GM13976 (cell line): ENCODE data around the gene GRIFIN.

Source experiments
- DNase-seq: peaks from one replicate; pipeline ENCODE4 v3.0.0; 2012; ENCODE audit warnings: low spot score
- in situ Hi-C: fragments of 300-500 bp; cut with MboI; formaldehyde crosslinking; loops from one replicate; pipeline ENCODE4 v1.12.0; 2022; ENCODE audit warnings: low sequenced_read_pairs, mixed read lengths, inconsistent platforms; ENCODE audit not compliant: unreplicated experiment
- TF ChIP-seq, protein P1 (sequence below): IDR thresholded peaks from 2 replicates; pipeline ENCODE4 v1.5.1; 2012; ENCODE audit warnings: borderline replicate concordance, mild to moderate bottlenecking; ENCODE audit not compliant: insufficient read depth; ENCODE audit errors: extremely low read depth, missing control alignments, control extremely low read depth

Gene GRIFIN

DNA sequence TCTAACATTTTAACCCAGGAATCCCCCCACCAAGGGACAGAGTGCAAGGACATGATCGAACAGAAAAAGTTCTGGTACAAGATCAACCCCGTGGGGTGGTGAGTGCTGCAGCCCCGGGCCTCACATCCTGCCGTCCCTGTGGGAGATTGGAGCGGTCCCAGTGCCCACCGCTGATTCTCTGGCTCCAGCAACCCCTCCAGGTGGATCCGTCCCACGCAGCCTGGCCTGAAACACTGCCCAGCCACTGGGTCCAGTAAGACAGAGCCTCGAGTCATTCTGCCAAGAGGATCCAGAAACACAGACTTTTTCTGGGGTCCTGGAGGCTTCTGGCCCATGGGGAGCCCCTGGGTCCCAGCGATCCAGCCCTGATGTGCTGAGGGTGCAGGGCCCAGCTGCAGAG lies 29.5 kb downstream of the GRIFIN start:
- in situ Hi-C loops, result no loop called here
- TF ChIP-seq, protein P1, sequence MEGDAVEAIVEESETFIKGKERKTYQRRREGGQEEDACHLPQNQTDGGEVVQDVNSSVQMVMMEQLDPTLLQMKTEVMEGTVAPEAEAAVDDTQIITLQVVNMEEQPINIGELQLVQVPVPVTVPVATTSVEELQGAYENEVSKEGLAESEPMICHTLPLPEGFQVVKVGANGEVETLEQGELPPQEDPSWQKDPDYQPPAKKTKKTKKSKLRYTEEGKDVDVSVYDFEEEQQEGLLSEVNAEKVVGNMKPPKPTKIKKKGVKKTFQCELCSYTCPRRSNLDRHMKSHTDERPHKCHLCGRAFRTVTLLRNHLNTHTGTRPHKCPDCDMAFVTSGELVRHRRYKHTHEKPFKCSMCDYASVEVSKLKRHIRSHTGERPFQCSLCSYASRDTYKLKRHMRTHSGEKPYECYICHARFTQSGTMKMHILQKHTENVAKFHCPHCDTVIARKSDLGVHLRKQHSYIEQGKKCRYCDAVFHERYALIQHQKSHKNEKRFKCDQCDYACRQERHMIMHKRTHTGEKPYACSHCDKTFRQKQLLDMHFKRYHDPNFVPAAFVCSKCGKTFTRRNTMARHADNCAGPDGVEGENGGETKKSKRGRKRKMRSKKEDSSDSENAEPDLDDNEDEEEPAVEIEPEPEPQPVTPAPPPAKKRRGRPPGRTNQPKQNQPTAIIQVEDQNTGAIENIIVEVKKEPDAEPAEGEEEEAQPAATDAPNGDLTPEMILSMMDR, result no peak
- no peak for DNase-seq

DNA sequence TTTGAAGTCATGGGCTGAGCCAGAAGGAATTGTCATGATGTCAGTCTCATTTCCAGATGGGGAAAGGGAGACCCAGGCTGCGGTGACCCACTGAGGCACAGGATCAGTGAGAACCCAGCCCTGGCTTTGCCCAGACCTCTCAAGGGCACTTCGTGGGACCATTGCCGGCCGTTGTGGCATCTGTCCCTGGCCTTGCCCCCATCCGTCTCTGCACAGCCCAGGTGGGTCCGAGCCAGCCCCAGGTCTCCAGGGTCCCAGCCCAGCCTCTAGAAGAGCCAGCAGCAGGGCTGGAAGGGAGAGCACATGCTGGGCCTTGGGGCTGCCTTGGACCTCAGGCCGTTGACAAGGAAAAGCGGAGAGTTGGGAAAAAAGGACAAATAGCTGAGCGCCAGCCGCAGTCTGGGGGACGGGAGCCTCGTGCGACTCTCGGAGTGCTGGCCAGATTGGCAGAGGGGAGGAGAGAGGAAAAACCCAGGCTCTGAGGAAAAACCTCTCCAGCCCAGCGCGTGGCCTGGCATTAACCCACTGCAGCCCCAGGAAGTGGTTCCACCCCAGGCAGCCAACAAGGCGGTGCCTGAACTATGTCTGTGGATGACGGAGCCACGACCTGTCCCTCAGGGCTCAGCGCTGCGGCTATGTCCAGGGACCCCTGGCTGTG lies 30.2 kb downstream of the GRIFIN start:
- no peak for DNase-seq
- TF ChIP-seq, protein P1, result no peak
- in situ Hi-C loops, result no loop called here

DNA sequence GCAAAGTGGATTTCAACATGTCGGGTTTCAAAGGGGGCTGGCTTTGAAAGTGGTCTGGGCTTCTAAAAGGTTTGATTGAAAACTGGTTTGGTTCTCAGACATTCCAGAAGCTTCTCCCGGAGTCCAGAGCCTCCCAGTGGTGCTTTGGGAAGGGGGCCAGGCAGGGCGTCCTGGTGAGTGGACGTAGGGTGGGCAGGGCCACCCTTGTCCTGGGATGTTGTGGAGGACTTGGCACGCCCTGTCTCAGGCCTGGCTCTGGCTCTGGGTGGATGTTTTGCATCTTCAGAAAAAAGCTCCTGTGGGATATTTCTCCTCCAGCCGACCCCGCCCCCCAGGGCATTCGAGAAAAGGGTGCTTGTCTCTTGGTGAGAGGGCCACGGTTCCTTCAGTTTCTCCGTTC lies 31.2 kb downstream of the GRIFIN start:
- DNase-seq, result no peak
- in situ Hi-C loops, result no loop called here
- TF ChIP-seq, protein P1, result no peak

DNA sequence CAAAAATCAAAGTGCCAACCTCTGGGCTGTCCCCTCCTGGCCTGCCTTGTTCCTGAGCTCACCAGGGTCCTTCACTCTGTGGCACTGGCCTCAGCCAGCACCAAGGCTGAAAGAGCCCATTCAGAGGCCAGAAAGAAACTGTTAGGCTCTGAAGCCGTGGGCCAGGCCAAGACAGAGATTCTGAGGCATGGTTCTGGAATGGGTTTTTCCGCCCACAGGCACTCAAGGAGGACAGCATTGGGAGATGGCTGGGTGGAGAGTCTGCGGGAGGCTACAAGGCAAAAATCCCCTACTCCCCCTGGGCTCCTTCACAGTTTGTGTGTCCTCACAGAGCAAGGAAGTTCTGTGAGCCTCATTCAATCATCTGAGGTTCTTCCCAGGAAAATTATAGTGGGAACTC lies 31.7 kb downstream of the GRIFIN start:
- in situ Hi-C loops, result no loop called here
- no peak for DNase-seq
- TF ChIP-seq, protein P1, result no peak

DNA sequence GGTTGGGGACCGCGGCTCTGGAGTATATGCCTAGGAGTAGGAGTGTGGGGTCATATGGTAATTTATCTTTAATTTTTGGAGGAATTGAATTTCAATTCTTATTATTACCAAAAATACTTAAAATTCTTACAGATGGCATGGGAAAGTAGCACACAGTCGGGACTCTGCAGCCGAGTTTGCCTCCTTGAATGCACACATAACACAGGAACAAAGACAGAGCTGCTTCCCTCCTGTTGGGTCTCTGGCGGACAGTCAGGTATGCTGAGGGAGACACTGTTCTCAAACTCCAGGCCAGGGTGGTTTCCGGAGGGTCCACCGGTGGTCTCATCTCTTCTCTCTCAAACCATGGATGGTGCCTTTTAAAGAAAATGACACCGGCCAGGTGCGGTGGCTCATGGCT lies 32.7 kb downstream of the GRIFIN start:
- in situ Hi-C loops, result no loop called here
- no peak for DNase-seq
- TF ChIP-seq, protein P1, result no peak

DNA sequence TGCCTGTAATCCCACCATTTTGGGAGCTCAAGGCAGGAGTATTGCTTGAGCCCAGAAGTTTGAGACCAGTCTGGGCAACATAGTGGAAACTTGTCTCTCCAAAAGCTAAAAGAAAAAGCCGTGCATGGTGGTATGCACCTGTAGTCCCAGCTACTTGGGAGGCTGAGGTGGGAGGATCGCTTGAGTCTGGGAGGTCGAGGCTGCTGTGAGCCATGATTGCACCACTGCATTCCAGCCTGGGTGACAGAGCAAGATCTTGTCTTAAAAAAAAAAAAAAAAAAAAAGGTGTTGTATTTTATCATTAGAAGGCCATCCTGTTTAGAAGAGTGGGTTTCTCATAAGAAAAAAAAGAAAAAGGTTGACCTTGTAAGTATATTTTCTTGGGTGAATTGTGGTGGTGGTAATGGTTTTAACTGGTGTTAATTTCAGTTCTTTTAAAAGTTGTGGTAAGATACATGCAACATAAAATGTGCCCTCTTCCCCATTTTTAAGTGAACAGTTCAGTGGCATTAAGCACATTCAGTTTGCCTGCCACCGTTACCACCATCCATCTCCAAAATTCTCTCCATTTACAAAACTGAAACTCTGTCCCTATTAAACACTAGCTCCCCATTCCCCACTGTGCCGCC lies 34.7 kb downstream of the GRIFIN start:
- in situ Hi-C loops, result no loop called here
- no peak for DNase-seq
- TF ChIP-seq, protein P1, result no peak

DNA sequence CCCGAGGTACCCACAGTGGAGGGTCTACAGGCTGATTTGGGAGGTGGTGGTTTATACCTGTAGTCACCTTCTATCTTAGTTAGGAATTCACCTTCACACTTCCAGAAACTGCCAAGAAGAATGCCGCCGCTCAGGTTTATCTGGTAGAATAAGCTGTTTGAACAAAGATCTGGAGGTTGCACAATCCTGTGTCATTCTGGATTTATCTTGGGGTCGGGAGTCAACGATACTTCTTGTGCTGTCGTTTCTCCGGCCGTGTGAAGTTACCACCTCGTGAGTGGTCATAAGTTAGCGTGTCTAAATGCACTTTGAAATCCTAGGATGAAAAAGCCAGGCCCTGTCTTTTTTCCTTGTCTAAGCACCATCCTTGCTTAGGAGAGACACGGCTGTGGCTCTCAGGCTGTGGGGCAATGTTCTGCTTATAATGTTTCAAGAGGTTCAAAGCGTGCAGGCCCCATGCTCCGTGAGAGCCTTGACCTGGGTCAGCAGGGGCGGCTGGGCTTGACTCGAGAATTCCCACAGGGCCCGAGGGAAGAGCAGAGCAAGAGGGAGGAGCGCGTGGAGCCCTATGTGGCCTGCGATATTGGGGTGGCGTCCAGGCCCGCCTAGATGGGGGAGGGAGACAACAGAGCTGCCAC lies 35.5 kb downstream of the GRIFIN start:
- in situ Hi-C loops, result no loop called here
- TF ChIP-seq, protein P1, result no peak
- no peak for DNase-seq
